Hematopoietic multipotent progenitor cell treated with erythropoietin and hydrocortisone succinate and interleukin-3 and kit ligand, for 6 days (in vitro differentiated cells): Measurements from ENCODE around the gene SENP6.
"Not testable (repeated sequence)": the region's sequence is repeated elsewhere in the genome, so short reads cannot be mapped to it uniquely, and the experiment has no call there.

Experiments
- DNase-seq: peaks from one replicate; pipeline ENCODE4 v3.0.0-alpha.2; 2015

SENP6 gene

GRCh38 chr6:75673884-75674283, 72.2 kb downstream of the SENP6 start:
- DNase-seq, result no peak

GRCh38 chr6:75676377-75676776, 74.7 kb downstream of the SENP6 start:
- DNase-seq, result no peak

GRCh38 chr6:75682548-75682947, 80.9 kb downstream of the SENP6 start:
- DNase-seq, result not testable (repeated sequence)

- DNase-seq, result not testable (repeated sequence)
Observed at GRCh38 chr6:75683005-75683404, 81.3 kb downstream of the SENP6 start.

- not testable (repeated sequence) for DNase-seq
Observed at GRCh38 chr6:75687535-75687934, 85.9 kb downstream of the SENP6 start.

- DNase-seq, result not testable (repeated sequence)
Observed at GRCh38 chr6:75687937-75688336, 86.3 kb downstream of the SENP6 start.

- no peak for DNase-seq
Observed at GRCh38 chr6:75689576-75689975, 87.9 kb downstream of the SENP6 start.

- no peak for DNase-seq
Observed at GRCh38 chr6:75691012-75691411, 89.3 kb downstream of the SENP6 start.

- peak; percentile 35 for DNase-seq
Observed at GRCh38 chr6:75693534-75693933, 91.9 kb downstream of the SENP6 start.

- no peak for DNase-seq
Observed at GRCh38 chr6:75694406-75694805, 92.7 kb downstream of the SENP6 start.

- not testable (repeated sequence) for DNase-seq
Observed at GRCh38 chr6:75708334-75708733, 106.7 kb downstream of the SENP6 start.

GRCh38 chr6:75711173-75711572, 109.5 kb downstream of the SENP6 start:
- no peak for DNase-seq

GRCh38 chr6:75719133-75719532, 117.5 kb downstream of the SENP6 start:
- no peak for DNase-seq

- no peak for DNase-seq
Observed at GRCh38 chr6:75723382-75723781, 121.7 kb downstream of the SENP6 start.

GRCh38 chr6:75727206-75727605, 125.5 kb downstream of the SENP6 start:
- DNase-seq, result no peak

GRCh38 chr6:75731029-75731428, 129.3 kb downstream of the SENP6 start:
- not testable (repeated sequence) for DNase-seq

- no peak for DNase-seq
Observed at GRCh38 chr6:75735491-75736186, 134.0 kb downstream of the SENP6 start.

GRCh38 chr6:75743971-75744370, 142.3 kb downstream of the SENP6 start:
- DNase-seq, result no peak

- no peak for DNase-seq
Observed at GRCh38 chr6:75745404-75745803, 143.7 kb downstream of the SENP6 start.

GRCh38 chr6:75746221-75746620, 144.5 kb downstream of the SENP6 start:
- DNase-seq, result no peak

- DNase-seq, result no peak
Observed at GRCh38 chr6:75747152-75747992, 145.7 kb downstream of the SENP6 start.

GRCh38 chr6:75748003-75748742, 146.5 kb downstream of the SENP6 start:
- peak; percentile 4 for DNase-seq

- DNase-seq, result peak; percentile 29
Observed at GRCh38 chr6:75748743-75749538, 147.3 kb downstream of the SENP6 start, which contains the start of gene MYO6. Gene MYO6, plus strand, starts transcription at chr6:75749239. Its CDS starts 68,309 bp downstream, at chr6:75817548.
